ENCODE results near the gene NFATC1.

NFATC1 gene

DNA sequence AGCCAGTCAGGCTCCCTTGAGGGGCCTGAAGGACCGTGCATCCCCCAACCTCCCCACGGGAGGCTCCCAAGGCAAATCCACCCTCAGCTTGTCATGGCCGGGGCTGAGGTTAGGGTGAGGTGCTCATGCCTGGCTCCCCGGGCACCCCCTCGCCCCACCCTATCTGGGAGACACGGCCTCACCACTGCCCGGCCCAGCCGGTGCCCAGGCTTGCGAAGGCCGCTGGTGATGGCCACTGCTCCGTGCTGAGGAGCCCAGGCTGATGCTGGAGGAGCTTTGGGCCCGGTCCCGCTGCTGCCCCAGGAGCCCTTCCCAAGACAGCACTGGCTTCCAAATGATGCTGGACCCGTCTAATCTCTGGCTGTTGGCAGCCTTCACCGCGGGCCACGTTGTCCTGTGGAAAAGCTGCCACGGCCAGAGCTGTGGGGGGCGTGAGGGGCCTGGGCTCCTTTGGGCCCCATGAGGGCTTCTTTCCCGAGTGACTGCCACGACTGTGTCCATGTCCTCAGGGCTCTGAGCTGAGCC lies 148.2 kb downstream of the NFATC1 start:
- no peak for DNase-seq

DNA sequence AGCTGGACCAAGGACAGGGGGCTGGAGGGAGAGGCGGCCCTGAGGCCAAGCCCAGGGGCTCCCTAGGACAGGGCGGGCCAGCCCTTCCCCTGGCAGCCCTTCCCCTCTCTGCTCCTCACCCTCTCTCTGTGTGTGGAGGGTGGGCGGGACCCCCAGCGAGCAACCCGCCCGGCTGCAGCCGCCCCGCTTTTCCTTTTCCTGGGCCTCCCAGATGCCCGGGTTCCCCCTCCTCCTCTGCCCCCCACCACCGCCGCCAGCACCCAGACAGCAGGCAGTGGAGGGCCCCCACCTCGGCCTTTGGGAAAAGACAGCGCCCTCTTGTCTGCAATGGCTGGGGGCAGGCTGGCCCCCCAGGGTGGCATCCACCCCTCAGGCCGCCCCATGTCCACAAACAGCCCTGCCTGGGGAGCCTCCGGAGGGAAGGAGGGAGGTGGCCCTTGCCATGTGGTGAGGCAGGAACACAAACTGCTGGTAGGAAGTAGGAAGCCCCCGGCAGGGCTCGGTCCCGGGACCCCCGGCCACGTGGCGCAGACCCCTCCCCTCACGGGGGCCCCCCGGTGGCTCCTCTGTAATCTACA lies 148.7 kb downstream of the NFATC1 start:
- DNase-seq: no peak

DNA sequence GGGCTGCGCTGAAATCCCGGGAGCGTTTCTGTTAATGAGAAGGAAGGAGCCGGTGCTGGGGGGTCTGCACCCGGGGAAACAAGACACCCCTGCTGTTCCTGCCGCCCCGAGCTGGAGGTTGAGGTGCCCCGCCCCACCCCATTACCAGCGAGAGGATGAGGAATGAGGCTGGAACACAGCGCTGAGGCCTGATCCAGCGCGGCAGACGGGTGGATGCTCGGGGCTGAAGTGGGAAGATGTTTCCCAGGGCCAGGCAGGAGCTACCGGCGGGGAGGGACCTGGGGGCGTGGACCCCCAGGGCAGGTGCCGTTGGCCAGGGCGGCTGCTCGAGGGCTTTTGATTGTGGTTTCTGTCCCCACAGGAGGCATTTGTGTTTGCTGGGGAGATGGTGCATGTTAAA lies 149.5 kb downstream of the NFATC1 start:
- DNase-seq: no peak

DNA sequence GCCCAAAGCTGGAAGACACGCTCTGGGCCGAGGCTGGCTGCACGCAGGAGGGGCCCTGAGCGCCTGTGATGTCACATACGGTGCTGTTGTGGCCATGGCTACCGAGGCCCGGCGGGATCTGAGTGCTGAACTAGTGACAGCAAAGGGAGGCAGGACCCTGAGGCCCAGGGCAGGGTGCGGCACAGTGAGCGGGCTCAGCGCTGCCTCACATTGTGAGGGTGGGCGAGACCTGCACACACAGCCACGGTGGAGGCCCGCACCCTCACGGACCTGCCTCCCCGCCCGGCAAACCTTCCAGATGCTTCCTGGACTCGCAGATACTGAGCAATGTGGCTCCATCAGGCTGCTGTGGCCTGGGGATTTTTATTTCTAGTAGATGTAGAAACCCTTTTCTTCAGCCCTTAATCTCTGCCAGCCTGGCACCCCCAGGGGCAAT lies 150.0 kb downstream of the NFATC1 start:
- no peak for DNase-seq

DNA sequence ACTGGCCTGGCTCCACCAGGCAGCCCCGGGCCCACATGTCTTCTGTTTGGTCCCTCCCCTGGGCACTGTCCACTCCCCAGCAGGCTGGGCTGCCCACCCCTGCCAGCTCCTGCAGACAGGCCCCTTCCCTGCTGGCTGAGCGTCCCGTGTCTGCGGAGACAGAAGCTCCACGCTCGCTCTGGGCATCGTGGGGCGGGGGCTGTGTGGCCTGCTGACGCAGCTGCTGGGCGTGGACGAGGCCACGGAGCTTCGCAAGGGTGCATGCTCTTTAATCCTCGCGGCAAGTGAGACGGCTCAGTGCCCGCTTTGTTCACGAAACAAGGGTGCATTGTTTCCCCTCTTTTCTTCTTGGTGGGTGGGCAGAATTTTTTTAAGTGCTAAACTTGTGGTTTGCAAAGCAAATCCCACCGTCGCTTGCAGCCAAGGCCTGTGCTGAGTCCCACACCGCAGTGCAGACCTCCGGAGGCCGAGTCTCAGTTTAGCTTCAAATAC lies 151.1 kb downstream of the NFATC1 start:
- DNase-seq: no peak

DNA sequence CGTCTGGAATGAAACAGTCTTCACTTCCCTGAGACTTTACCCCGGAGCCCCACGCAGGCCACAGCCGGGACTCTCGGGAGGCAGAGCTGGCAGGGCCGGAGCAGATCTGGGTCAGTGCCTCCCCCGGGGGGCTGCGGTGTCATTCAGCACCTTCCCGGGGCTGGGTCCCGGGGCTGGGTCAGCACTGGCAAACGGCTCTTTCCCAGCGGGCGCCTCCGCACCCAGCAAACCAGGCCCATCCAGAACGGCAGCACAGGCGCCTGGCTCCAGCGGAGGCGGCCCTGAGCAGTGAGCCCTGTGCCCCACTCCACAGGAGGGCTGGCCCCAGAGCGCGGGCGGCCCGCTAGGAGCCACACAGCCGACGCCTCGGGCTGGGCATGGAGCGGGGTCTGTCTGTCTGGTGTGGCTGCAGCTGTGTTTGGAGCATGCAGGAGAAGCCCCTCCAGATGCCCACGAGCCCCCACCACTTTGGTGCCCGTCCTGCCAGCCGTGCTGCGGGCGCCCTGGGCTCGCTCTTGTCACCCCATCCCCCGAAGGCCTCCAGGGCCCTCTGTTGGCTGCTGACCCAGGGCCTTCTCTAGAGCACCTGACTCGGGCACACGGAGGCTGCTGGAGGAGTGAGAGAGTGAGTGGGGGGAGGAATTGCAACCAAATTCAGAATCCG lies 151.8 kb downstream of the NFATC1 start:
- no peak for DNase-seq

DNA sequence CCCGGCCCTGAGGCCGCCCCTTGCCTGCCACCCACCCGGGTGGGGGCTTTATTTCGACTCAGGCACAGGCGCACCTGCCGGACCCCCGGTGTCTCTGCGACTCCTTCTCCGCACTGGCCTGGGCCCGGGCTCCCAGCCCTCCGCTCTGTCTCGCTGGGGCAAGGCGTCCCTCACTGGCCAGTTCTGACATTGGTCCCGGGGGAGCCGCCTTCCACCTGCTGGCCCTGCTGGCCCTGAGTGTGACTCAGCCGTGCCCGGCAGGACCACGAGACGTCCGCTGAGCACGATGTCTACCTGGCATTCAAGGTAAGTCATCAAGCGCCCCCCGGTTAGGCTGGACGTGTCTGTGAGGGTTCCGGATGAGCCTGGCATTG lies 152.3 kb downstream of the NFATC1 start:
- DNase-seq: no peak

DNA sequence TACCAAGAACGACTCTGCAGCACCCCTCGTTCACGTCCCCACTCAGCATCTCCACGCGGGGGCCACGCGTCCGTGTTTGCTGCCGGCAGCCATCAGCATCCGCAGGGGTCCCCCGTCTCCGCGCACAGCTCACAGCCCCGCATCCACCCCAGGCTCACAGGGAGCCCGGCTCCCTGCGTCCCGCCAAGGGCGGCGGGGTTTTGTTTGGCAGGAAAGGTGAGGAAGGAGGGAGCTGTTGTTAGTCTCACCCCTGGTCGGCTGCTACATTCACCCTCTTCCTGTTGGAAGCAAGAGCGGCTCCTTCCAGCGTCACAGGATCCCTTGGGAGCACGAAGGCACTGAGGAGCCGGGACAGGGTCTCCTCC lies 152.9 kb downstream of the NFATC1 start:
- no peak for DNase-seq

DNA sequence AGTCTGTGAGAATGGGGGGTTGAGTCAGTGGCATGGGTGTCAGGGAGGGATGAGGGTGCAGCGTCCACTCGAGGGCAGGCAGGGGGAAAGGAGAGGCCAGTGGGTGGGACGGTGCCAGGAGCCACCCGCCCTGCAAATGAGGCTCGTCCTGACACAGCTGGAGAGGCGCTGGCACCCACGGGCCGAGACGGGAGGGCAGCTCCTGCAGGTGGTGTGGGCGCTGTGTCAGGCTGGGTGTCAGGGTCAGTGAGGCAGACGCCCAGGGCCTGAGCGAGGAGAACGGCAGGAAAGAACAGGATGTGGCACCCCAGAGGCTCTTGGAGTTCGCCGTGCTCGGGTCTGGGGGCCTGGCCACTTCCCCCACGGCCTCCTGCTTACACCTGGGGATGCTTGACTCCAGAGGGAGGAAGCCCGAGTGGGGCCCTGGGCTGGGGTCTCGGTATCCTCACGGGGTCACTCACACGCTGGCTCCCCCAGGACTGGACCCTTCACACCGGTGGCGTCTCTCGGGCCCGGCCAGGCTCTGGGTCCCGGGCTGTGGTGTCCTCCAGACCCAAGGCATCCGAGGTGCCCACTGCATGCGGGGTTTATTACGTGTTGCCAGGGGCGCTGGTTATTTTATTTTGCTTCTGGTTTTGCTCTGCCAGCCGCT lies 153.4 kb downstream of the NFATC1 start:
- no peak for DNase-seq

DNA sequence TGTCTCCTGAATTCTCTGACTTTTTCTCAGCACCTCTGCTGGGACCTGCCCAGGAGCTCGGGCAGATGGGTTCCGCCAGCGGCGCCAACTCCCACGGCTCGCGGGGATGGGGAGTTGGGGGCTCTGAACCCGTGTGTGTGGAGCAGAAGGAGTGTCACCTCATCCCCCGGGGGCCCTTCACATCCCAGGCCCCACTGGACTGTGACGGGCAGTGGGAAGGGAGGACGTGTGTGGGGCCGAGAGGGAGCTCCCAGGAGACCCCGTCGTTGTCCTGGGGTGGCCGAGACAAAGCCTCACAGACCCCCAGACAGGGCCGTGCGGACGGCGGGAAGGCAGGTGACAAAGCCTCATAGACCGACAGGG lies 153.9 kb downstream of the NFATC1 start:
- DNase-seq: no peak

DNA sequence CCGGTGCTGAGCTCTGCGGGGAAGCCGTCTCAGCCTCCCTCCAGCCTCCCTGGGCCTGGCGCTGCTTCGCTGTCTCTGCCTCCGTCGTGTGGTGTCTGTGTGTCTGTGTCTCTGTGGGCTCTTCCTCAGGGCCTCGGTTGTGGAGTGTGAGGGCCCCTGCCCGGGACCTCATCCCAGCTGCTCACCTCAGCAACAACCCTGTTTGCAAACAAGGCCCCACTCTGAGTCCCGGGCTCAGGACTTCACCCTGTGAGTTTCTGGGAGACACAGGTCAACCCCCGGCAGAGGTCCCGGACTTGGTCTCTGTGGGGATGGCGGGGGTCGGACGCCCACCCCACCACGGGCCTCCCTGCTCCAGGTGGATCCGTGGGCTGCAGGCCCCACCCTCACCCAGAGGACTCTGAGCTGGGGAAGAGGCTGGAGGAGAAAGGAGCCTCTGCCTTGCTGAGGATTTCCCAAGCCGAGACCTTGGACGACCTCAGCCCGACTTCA lies 156.5 kb downstream of the NFATC1 start:
- DNase-seq: no peak

DNA sequence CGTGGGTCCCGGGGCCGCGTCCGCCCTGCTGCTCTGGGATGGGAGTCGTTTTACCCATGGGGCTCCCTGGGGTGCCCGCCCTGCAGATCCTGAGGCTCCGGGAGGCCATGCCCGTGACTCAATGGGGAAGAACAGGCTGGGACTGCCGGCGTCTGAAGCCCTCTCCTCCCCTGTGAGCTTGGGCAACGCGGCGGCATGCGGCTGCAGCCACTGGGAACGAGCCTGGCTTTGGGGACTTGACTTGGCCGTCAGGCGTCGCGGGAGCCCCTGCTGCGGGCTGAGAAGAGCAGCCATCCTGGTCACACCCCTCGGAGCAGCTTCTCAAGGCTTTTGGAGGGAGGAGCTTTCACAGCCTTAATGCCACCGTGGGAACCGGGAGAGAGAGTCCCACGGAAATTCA lies 157.0 kb downstream of the NFATC1 start:
- no peak for DNase-seq

DNA sequence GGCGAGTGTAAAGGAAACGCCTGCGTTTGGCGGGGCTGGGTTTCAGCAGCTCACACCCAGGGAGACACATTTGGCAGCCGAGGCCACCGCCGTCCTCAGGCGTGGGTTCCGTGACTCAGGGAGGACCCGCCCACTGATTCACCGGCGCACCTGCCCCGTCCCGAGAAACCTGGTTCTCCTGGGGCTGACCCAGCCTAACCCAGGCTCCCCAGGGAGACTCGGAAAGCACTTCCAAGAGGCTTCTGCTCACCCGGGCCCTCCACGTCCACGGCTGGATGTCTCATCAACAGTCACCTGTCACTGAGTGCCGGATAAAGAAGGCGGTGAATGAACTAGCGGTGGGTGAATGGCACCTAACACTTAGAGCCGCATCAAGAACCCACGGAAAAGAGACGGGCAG lies 157.4 kb downstream of the NFATC1 start:
- no peak for DNase-seq

DNA sequence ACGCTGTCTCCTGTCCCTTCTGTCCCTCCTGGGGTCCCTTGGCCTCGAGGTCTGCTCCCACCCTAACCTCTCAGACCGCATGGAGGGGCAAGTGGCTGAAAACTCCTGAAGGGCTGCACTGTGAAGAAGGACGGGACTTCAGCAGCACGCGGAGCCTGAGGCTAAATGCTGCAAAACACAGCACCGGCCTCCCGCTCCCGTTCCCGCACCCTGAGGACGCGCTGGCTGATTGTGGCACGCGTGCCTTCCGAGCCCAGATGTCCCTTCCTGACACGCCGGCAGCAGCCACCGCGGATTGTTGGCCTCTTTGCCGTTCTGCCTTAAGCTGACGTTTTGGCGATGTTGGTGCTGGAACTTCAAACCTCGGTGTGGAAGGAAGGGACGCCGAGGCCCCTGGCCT lies 158.0 kb downstream of the NFATC1 start:
- no peak for DNase-seq

DNA sequence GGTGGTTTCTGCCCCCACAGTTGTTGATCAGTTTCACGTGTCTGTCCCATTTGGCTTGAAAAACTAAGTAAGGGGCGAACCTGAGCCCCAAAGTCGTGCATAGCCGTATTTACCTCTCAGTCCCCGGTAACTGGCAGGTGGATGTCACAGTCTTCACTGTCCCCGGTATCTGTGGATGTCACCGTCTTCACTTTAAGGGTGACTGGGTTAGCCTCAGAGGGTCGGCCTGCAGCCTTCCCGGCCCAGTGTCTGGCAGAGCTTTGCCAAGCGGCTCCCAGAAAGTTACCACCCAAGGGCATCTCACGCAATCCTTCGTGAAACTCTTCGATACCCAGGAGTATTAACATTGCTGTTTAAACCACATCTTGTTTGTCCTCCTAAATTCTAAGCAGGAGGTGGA lies 158.6 kb downstream of the NFATC1 start:
- DNase-seq: no peak

DNA sequence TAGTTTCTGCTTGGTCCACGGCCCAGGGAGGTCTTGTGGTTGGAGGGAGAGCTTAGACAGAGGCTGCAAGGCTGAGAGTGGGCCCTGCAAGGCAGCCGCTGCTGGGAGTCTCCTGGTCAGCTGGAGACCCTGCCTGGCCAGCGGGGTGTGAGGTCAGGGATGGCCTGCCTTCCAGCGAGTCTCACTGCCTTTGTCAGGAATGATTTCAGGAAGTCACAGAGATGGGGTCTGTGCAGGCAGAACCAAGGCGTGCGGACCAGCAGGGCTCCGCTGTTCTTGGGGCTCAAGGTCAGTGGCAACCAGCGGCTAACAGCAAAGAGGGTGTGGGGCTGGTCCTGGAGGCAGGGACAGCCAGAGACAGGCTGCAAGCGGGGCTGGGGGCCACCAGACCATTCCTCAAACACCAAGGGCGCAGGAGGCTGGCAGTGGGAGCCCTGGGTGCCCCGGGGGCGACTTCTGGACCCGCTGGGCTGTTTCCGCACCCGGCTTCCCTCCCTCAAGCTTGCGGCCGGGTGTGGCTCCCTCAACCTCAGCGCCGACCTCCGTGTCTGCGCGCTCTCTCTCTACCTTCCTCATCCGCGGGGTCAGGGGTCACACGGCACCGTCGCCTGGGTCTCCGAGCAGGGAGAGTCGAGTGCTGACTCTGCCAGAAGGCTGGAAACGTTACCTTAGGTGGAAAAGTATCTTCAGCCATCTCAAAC lies 159.4 kb downstream of the NFATC1 start:
- DNase-seq: no peak

DNA sequence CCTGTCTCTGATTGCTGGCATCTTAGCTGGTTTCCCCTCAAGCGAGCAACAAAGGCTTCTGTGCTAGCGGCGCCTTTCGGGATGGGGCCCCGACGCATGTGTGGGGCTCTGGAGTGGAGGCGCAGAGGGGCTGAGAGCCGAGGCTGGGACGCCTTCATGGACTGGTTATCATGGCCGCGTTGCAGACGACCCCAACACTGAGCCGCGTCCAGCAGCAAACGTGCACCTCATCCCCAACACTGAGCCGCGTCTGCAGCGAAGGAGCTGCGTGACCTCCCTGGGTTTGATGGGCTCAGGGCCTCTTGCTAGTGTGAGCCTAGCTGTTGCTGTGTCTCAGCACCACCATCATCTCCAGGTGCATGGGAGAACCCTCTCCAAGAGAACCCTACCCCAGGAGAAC lies 160.2 kb downstream of the NFATC1 start:
- no peak for DNase-seq

DNA sequence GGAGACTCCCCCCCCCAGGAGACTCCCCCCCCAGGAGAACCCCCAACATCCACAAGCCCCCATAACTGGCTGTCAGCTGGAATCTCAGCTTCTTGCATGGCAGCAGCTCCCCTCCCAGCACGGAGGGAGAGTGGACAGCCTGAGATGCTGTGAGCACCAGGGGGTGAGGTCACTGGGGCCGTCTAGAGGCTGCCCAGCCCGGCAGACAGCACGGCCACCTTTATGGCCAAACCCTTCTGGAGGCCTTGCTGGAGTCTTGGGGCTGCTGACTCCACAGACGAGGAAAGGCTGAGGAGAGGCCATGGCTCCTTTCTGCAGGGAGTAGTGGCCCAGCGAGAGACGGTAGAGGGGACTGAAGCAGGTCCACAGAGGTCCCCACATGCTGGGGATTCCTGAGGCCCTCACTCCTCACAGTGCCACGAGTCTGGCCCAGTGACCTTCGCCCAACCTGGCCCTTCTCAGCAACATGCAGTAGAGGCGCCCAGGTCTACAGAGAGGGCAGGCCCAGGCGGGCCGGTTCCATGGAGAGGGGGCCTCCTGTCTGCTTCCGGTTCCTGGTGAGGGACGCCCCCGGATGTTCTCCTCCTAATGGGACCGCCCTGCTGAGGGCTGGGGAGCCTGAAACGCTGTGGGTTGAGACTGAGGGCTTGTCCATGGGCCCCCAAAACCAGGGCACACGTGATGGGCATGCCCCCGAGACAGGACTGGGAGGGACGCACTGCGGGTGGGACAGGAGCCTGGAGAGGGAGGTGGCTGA lies 161.3 kb downstream of the NFATC1 start:
- no peak for DNase-seq

DNA sequence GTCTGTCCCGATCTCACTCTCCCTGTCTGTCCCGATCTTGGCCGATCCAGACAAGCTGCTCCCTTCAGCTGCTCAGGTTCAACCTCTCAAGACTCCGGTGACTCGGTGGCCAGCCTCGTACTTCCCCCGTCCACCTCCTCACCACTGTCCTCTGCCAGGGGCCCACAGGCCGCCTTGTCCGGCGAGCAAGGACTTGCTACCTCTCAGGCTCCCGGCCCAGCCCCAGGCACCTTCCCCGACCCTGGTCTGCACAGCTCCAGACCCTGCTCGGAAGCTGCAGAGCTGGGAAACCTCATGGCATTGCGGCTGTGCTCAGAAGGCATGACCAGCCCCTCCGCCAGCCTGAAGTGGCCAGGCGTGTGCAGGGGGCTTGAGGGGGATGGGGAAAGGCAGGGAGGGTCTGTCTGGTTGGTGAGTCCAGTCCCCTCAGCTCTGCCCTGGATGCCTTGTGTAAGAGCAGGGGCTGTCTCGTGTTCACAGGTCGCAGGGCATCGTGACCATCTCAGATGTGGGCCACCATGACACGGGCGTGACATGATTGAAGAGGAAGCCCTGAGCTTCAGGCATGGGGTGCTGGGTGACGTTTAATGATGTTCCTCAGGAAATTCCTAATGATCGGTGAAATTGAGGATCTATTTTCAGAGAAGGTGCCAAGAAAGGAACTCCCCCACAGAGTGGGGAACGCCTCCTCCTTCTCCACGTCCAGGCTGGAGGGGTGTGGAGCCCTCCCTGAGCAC lies 162.6 kb downstream of the NFATC1 start:
- DNase-seq: no peak

DNA sequence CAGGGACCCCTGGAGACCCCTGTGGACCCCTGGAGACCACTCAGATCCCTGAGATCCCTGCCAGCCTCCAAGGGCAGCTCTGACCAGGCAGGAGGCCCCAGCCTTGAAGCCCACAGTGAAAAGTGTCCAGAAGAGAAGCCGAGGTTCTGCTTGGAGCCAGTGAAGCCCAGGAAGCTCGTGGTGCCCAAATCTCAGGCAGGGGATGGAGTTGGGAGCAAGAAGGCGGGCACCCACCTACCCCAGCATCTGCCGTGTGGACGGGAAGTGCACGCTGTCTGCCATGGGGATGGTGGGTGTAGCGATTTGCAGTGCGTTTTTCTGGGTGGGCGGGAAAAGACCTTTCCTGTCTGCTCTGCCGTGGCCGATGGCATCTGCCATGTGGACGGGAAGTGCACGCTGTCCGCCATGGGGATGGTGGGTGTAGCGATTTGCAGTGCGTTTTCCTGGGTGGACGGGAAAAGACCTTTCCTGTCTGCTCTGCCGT lies 163.2 kb downstream of the NFATC1 start:
- no peak for DNase-seq

DNA sequence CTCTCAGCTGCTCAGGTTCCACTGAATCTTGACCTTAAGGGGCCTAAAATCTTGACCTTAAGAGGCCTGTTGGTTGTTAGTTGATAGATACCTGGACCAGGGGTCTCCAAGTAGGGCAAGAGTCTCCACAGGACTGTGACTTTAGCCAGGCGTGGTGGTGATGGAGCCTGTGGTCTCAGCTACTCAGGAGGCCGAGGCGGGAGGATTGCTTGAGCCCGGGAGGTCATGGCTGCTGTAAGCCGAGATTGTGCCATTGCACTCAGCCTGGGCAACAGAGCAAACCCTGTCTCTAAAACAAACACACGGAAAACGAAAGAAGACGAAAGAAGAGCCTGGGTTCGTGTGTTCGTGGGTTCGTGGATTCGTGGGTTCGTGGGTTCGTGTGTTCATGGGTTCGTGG lies 163.7 kb downstream of the NFATC1 start:
- no peak for DNase-seq

Data from NCI-H187 (cell line).